ENCODE results near the gene USP13. TPM values are rescaled to one million over a fixed set of nuclear protein-coding genes. Genes with fewer than 3 reads are reported as not detected.

The USP13 gene
- total and polyA plus RNA-seq, 2 of the 13 experiments (the other 11 are each of a cell fraction or from before 2014, with no cell fraction given), result 15.9 to 36.7 TPM

- Histone ChIP-seq H3K27ac (ENCODE audit: extremely low read length, insufficient read depth, low read length) (no peak overlapping the region), H3K4me3 (replicated peaks in 1 of 3; ENCODE audit: insufficient read depth in 1 of 3, low read depth in 2 of 3, low read length in 3 of 3) (no peak overlapping the region), H3K4me2 (ENCODE audit: low read depth, low read length) (no peak overlapping the region), H3K79me2 (ENCODE audit: insufficient read depth, low read length) (peaks cover 6% of the 10 kb centered on the region), H3K4me1 (ENCODE audit: insufficient read depth, low read length) (peaks cover 58% of the 10 kb centered on the region), H3K9ac (ENCODE audit: insufficient read depth, low read depth, low read length) (no peak overlapping the region), H3K27me3 (ENCODE audit: control insufficient read depth in 1 of 2, insufficient read depth in 2 of 2, low read length in 2 of 2) (no peaks in the 10 kb centered on the region), H2AFZ (ENCODE audit: low read length) (no peak overlapping the region), H3K36me3 (replicated peaks in 1 of 2; ENCODE audit: control insufficient read depth in 1 of 2, insufficient read depth in 2 of 2, low read length in 2 of 2) (peaks cover 8 to 36% of the 10 kb centered on the region in 2 experiments; a peak in 4 of 5 replicates), H4K20me1 (ENCODE audit: insufficient read depth, low read length) (no peaks in the 10 kb centered on the region), H3K9me3 (ENCODE audit: low read length) (no peaks in the 10 kb centered on the region)
- TF ChIP-seq ZNF20 (CRISPR knock-in tag; IDR thresholded peaks at IDR 0.05) (no peak), ESRRA (CRISPR knock-in tag; IDR thresholded peaks at IDR 0.05; ENCODE audit: low read depth) (no peak), PRPF4 (IDR thresholded peaks at IDR 0.05; ENCODE audit: low read depth, low read length, poor library complexity, severe bottlenecking) (no peak), CENPT (CRISPR knock-in tag; IDR thresholded peaks at IDR 0.05; ENCODE audit: low read depth) (no peak), ZNF382 (CRISPR knock-in tag; IDR thresholded peaks at IDR 0.05; ENCODE audit: borderline replicate concordance) (no peak), ZSCAN25 (CRISPR knock-in tag; IDR thresholded peaks at IDR 0.05) (no peak), FOXM1 (CRISPR knock-in tag; IDR thresholded peaks at IDR 0.05) (no peak)
- TF ChIP-seq, protein P1, sequence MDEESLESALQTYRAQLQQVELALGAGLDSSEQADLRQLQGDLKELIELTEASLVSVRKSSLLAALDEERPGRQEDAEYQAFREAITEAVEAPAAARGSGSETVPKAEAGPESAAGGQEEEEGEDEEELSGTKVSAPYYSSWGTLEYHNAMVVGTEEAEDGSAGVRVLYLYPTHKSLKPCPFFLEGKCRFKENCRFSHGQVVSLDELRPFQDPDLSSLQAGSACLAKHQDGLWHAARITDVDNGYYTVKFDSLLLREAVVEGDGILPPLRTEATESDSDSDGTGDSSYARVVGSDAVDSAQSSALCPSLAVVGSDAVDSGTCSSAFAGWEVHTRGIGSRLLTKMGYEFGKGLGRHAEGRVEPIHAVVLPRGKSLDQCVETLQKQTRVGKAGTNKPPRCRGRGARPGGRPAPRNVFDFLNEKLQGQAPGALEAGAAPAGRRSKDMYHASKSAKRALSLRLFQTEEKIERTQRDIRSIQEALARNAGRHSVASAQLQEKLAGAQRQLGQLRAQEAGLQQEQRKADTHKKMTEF (CRISPR knock-in tag; IDR thresholded peaks at IDR 0.05), result no peak
- TF ChIP-seq, protein P2, sequence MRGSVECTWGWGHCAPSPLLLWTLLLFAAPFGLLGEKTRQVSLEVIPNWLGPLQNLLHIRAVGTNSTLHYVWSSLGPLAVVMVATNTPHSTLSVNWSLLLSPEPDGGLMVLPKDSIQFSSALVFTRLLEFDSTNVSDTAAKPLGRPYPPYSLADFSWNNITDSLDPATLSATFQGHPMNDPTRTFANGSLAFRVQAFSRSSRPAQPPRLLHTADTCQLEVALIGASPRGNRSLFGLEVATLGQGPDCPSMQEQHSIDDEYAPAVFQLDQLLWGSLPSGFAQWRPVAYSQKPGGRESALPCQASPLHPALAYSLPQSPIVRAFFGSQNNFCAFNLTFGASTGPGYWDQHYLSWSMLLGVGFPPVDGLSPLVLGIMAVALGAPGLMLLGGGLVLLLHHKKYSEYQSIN (CRISPR knock-in tag; IDR thresholded peaks at IDR 0.05; ENCODE audit: borderline replicate concordance), result no peak
- TF ChIP-seq, protein P3, sequence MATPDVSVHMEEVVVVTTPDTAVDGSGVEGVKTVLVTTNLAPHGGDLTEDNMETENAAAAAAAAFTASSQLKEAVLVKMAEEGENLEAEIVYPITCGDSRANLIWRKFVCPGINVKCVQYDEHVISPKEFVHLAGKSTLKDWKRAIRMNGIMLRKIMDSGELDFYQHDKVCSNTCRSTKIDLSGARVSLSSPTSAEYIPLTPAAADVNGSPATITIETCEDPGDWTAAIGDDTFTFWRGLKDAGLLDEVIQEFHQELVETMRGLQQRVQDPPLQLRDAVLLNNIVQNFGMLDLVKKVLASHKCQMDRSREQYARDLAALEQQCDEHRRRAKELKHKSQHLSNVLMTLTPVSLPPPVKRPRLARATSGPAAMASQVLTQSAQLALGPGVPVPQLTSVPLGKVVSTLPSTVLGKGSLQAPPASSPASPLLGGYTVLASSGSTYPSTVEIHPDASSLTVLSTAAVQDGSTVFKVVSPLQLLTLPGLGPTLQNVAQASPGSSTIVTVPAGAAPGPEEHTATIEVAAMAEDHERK (CRISPR knock-in tag; IDR thresholded peaks at IDR 0.05; ENCODE audit: low read depth), result no peak
- in situ Hi-C loops (cut with HindIII; ENCODE audit: extremely low pct_ligation_motif_present, low pct_unique_long_range_greater_than_20kb) (no loop called here), intact Hi-C loops (cut with micrococcal nuclease; ENCODE audit: unreplicated experiment) (loop anchor here (5.0 kb wide), 1 partner anchor 78 kb away; the partner anchor contains the start of gene USP13)
- CTCF ChIA-PET (ENCODE audit: low intra/inter-chr PET ratio, low total read pairs), result no interaction called here
- WGBS (ENCODE audit: low lambda C conversion rate), result 100% methylated on average over 3 of the region's 3 CpGs
- POLR2A ChIA-PET, result no interaction called here
- no TSS peak for BruUV-seq (replicated peaks)
- ATAC-seq (no peak), FAIRE-seq (no peak), DNase-seq (ENCODE audit: low spot score) (no peak)
These were observed 77.7 kb downstream of the USP13 start for GRCh38 chr3:179730506-179730905.

Measured in HepG2 (cell line).